BJ (cell line): ENCODE results near the gene LDLRAD2. TPM values are rescaled to one million over a fixed set of nuclear protein-coding genes. Genes with fewer than 3 reads are reported as not detected.

Source experiments
- CTCF ChIA-PET: fragments of 350-600 bp; formaldehyde crosslinking; extraction: SDS; loops from one replicate; lab custom pipeline; 2021; ENCODE audit warnings: antibody characterized with exemption, inconsistent platforms; lab: Yijun Ruan, JAX
- POLR2A ChIA-PET: fragments of 300-600 bp; sonication (Branson Sonifier 250); formaldehyde crosslinking; extraction: SDS; loops from one replicate; lab custom pipeline; 2021; ENCODE audit warnings: antibody characterized with exemption; lab: Charles Lee
- DNase-seq: peaks from one replicate; pipeline ENCODE4 v3.0.0-alpha.2; 2011; ENCODE audit warnings: low read depth
- H3K27me3 ChIP-seq: 2 replicates; pipeline ENCODE4 v1.6.0; 2011; ENCODE audit warnings: low read length; ENCODE audit not compliant: control insufficient read depth, insufficient read depth
- H3K36me3 ChIP-seq: 2 replicates; pipeline ENCODE4 v1.5.1; 2011; ENCODE audit warnings: low read length; ENCODE audit not compliant: control insufficient read depth, insufficient read depth
- H3K4me3 ChIP-seq: 2 replicates; pipeline ENCODE4 v1.5.1; 2011; ENCODE audit warnings: low read depth, mild to moderate bottlenecking, control low read depth, low read length
- polyA plus RNA-seq: library from polyadenylated mRNA; depleted of rRNA; stranded (reverse); fragments of >200 nt; gene quantifications from 2 replicates; pipeline ENCODE4 v1.2.3, GENCODE V29; 2011
- TF ChIP-seq, protein P1 (sequence below): IDR thresholded peaks from 2 replicates; pipeline ENCODE4 v1.5.1; 2011; ENCODE audit warnings: low read depth, mild to moderate bottlenecking, control low read depth, inconsistent platforms, low read length, moderate library complexity; ENCODE audit not compliant: insufficient read depth

Gene LDLRAD2
- polyA plus RNA-seq, 1 experiment = not detected

DNA sequence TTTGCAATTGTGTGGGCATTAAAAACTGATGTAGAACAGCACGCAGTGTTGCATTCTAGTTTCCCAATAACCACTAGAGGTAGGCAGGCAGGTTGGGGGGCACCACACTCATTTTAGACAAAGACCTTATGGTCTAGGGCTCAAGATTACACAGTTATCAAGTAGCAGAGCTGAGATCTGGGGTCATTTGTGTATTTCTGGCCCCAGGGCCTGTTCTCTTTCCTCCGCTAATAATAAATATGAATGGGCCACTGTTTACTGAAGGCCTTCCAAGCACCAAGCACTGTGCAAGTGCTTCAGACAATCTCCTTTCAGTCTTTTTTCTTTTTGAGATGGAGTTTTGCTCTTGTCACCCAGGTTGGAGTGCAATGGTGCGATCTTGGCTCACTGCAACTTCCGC is 23.9 kb downstream of the LDLRAD2 start:
- no peak for DNase-seq
- H3K4me3 ChIP-seq = no peak overlapping the region
- TF ChIP-seq, protein P1, sequence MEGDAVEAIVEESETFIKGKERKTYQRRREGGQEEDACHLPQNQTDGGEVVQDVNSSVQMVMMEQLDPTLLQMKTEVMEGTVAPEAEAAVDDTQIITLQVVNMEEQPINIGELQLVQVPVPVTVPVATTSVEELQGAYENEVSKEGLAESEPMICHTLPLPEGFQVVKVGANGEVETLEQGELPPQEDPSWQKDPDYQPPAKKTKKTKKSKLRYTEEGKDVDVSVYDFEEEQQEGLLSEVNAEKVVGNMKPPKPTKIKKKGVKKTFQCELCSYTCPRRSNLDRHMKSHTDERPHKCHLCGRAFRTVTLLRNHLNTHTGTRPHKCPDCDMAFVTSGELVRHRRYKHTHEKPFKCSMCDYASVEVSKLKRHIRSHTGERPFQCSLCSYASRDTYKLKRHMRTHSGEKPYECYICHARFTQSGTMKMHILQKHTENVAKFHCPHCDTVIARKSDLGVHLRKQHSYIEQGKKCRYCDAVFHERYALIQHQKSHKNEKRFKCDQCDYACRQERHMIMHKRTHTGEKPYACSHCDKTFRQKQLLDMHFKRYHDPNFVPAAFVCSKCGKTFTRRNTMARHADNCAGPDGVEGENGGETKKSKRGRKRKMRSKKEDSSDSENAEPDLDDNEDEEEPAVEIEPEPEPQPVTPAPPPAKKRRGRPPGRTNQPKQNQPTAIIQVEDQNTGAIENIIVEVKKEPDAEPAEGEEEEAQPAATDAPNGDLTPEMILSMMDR = no peak
- ChIA-PET CTCF (no interaction called here), POLR2A (no interaction called here)
- no peaks in the 10 kb centered on the region for H3K27me3 ChIP-seq
- peaks cover 69% of the 10 kb centered on the region for H3K36me3 ChIP-seq

DNA sequence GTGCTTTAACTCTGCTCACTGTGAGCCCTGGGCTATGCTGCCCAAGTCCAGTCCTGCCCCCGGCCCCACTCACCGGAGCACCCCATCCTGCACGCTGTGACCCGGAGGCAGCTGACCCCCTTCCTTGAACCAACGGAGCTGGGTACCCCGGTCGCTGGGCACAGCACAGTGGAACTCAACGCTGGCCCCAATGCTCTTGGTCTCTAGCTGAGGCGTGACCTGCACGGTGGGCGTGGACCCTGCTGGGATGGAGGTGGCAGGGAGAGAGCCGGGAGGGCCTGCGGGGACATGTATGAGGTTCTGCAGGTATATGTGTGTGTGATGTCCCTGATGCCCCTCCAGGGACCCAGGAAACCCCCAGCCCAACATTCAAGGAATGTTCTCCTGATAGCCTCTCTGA is 24.7 kb downstream of the LDLRAD2 start:
- Histone ChIP-seq H3K36me3 (peaks cover 69% of the 10 kb centered on the region), H3K4me3 (no peak overlapping the region), H3K27me3 (no peaks in the 10 kb centered on the region)
- POLR2A ChIA-PET = no interaction called here
- CTCF ChIA-PET = interaction anchor here (0.6 kb wide), 1 partner anchor 456 kb away, joined by 3 read pairs; no protein-coding TSS in a partner anchor
- TF ChIP-seq, protein P1 = no peak
- DNase-seq = no peak

DNA sequence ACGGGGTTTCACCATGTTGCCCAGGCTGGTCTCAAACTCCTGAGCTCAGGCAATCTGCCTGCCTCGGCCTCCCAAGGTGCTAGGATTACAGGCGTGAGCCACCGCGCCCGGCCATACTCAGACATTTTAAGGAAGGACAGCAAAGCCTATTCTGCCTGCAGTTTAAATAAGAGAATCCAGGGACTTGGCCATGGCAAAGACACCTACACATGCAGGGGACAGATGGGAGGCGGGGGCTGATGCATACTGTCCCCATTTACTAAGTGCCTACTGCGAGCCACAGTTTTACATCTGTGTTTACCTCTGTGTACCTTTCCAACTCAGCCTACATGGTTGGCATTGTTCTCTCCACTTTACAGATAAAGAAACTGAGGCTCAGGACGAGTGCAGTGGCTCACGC is 25.4 kb downstream of the LDLRAD2 start:
- ChIA-PET CTCF (no interaction called here), POLR2A (no interaction called here)
- Histone ChIP-seq H3K27me3 (no peaks in the 10 kb centered on the region), H3K36me3 (peaks cover 67% of the 10 kb centered on the region), H3K4me3 (no peak overlapping the region)
- TF ChIP-seq, protein P1 = no peak
- no peak for DNase-seq

DNA sequence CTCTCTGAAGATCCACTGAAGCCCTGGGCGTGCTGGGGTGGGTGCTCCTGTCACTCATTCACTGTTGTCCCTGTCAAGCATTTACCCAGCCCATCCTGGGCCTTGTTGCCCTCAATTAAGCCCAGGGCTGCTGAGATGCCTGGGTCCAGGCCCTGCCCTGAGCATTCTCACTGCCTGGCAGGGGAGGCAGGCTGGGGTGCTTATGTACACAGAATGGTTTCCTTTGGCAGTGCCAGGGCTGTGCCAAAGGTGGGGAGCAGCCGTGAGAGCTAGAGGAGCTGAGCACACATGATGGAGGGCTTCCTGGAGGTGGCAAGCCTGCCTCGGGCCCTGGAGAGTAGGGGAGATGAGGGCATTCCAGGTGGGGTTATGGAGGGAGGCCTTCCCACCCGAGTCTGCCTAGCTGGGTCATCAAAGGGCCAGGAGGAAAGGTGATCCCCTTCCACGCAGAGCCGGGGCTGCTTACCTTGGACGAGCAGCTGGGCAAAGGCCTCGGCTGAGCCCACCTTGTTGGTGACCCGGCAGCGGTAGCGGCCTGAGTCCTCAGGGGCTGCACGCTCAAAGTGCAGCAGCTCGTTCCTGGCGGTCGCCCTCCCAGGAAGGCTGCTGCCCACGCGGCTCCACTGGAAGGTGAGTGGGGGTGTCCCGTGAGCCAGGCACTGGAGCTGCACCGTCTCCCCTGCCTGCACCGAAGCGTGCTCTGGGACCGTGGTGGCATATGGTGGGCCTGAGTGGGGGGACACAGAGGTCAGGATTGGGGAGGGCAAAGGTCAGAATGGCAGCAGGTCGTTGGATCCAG is 26.5 kb downstream of the LDLRAD2 start:
- TF ChIP-seq, protein P1 = no peak
- no peak for DNase-seq
- POLR2A ChIA-PET = no interaction called here
- Histone ChIP-seq H3K36me3 (peaks cover 67% of the 10 kb centered on the region), H3K27me3 (no peaks in the 10 kb centered on the region), H3K4me3 (no peak overlapping the region)
- CTCF ChIA-PET = no interaction called here

DNA sequence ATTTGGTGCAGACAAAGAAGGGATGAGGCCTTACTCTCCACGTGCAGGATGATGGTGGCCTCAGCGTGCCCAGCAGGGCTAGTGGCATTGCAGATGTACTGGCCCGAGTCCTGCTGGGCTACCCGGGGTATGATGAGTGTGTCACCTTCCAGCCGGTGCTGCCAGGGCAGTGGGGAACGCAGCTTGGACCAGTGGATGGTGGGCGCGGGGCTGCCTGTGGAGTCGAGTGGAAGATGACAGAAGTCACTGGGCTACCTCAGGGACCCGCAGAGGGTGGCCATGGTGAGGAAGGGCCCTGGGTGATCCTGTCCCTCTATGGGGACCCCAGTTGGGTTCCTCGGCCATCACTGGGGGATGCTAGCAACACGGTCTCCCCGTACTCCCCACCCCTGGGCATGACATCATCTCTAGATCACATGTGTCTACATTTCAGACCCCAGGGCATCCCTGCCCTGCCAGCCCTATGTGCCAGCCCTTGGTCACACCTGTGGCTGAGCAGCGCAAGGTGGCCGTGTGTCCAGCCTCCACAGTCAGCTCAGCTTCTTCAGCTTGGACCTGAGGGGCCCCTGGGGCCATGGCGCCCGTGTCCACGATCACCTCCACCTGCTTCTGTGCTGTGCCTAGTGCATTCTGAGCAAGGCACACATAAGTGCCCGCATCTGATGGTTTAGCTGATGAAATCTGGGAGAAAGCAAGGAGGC is 27.4 kb downstream of the LDLRAD2 start:
- Histone ChIP-seq H3K36me3 (peaks cover 63% of the 10 kb centered on the region), H3K27me3 (no peaks in the 10 kb centered on the region), H3K4me3 (no peak overlapping the region)
- DNase-seq = no peak
- TF ChIP-seq, protein P1 = no peak
- CTCF ChIA-PET = no interaction called here
- POLR2A ChIA-PET = no interaction called here
